Tibial artery (tissue), 4 donors: ENCODE data around the gene SMG7.

ENCODE experiments used
- DNase-seq, 2 donors: peaks; one replicate each; pipeline ENCODE4 v3.0.0-alpha.2; 2019
- H3K27ac ChIP-seq, 2 donors: fragments of 200-600 bp; sonication (generic) in 1 of 2; 1 replicate in 1 of 2; 2 replicates in 1 of 2; pipeline ENCODE4 v1.5.1; 2018 to 2019; ENCODE audit warnings: mild to moderate bottlenecking in 1 of 2
- H3K27me3 ChIP-seq, 2 donors: fragments of 200-600 bp; sonication (generic) in 1 of 2; one replicate each; pipeline versions ENCODE4 v1.5.1 to v1.6.0; 2016 to 2019
- H3K36me3 ChIP-seq, 3 donors: fragments of 200-600 bp; sonication (generic) in 2 of 3; one replicate each; pipeline ENCODE4 v1.5.1; 2016 to 2019; ENCODE audit warnings: mild to moderate bottlenecking in 2 of 3
- H3K4me1 ChIP-seq, 4 donors: fragments of 200-600 bp; sonication (generic) in 2 of 4; 1 replicate in 3 of 4; 2 replicates in 1 of 4; pipeline ENCODE4 v1.5.1; 2016 to 2019
- H3K4me3 ChIP-seq, 2 donors: fragments of 200-600 bp; sonication (generic) in 1 of 2; 1 replicate in 1 of 2; 2 replicates in 1 of 2; pipeline ENCODE4 v1.5.1; 2018 to 2019; ENCODE audit warnings: mild to moderate bottlenecking in 2 of 2
- H3K9me3 ChIP-seq, 3 donors: fragments of 200-600 bp; sonication (generic) in 1 of 3; one replicate each; pipeline ENCODE4 v1.5.1; 2016 to 2019
- CTCF ChIP-seq, 2 experiments: fragments of 200-600 bp in 1 of 2; fragments of 450-650 bp in 1 of 2; IDR thresholded peaks; one replicate each; pipeline ENCODE4 v1.5.1; 2017 to 2019; ENCODE audit warnings: antibody characterized with exemption in 2 of 2, mild to moderate bottlenecking in 1 of 2, moderate library complexity in 1 of 2
- intact Hi-C: fragments of 100-400 bp; cut with DNase I; formaldehyde crosslinking; loops from one replicate; pipeline ENCODE4 v1.15.0; 2023; ENCODE audit warnings: low total_unique reads

Gene SMG7

DNA sequence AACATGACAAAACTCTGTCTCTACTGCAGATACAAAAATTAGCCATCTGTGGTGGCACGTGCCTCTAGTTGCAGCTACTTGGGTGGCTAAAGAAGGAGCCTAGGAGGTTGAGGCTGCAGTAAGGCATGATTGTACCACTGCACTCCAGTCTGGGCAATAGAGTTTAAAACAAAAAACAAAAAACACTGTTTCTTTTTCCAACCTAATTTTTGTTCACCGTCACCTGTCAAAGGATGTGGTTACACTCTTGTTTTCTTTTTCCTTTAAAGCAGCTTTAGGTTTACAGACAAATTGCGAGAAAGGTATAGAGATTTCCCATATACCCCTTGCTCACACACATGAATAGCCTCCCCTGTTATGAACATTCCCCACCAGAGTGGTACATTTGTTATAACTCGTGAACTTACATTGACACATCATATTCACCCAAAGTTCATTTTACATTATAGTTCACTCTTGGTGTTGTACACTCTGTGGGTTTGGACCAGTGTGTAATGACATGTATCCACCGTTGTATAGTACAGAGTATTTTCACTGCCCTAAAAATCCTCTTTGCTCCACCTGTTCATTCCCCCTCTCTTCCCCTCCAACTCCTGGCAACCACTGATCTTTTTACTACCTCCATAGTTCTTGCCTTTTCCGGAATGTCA, 26.2 kb downstream of the SMG7 start:
- H3K9me3 ChIP-seq: no peaks in the 10 kb centered on the region
- TF ChIP-seq CTCF (IDR thresholded peaks at IDR 0.05): no peak
- H3K27ac ChIP-seq: no peak overlapping the region
- H3K4me1 ChIP-seq: peaks cover 0 to 5% (median 0%) of the 10 kb centered on the region in 4 donors
- no peaks in the 10 kb centered on the region for H3K27me3 ChIP-seq
- intact Hi-C loops: no loop called here
- H3K4me3 ChIP-seq: no peak overlapping the region
- no peak for DNase-seq
- no peaks in the 10 kb centered on the region for H3K36me3 ChIP-seq

DNA sequence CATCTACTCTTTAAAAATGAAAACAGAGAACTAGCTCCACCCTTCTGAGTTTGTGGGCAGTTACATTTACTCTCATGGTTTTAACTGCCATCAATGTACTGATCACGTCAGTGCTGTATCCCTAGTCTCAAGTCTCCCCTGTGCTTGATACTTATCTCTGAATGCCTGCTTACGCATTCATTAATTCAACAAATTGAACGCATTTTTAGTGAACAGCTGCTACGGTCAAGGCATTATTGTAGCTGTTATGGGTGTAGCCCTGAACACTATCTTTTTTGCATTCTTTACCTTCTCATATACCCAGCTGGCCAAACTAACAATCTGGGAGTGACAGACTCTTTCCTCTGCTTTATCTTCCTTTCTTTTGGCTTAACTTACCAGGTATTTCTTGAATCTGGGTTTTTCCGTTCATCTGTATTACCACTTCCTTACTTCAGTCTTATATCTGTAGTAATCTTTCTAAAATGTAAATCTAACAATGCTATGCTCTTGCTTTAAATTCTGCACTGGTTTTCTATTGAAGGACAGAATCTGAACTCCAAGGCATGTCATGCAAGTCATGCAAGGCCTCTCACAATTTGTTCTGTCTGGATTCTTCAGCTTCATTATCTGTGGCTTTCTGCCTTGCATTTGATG, 33.3 kb downstream of the SMG7 start:
- DNase-seq: no peak
- H3K27ac ChIP-seq: no peak overlapping the region
- H3K36me3 ChIP-seq: no peaks in the 10 kb centered on the region
- intact Hi-C loops: no loop called here
- no peaks in the 10 kb centered on the region for H3K27me3 ChIP-seq
- H3K4me3 ChIP-seq: no peak overlapping the region
- no peaks in the 10 kb centered on the region for H3K4me1 ChIP-seq
- no peak for TF ChIP-seq CTCF (IDR thresholded peaks at IDR 0.05)
- H3K9me3 ChIP-seq: no peaks in the 10 kb centered on the region

GRCh38 chr1:183506561-183506960, 34.3 kb downstream of the SMG7 start:
- H3K4me3 ChIP-seq: no peak overlapping the region
- no peaks in the 10 kb centered on the region for H3K4me1 ChIP-seq
- TF ChIP-seq CTCF (IDR thresholded peaks at IDR 0.05): no peak
- intact Hi-C loops: no loop called here
- no peaks in the 10 kb centered on the region for H3K27me3 ChIP-seq
- H3K27ac ChIP-seq: no peak overlapping the region
- DNase-seq: no peak
- H3K36me3 ChIP-seq: no peaks in the 10 kb centered on the region
- H3K9me3 ChIP-seq: no peaks in the 10 kb centered on the region

- H3K4me1 ChIP-seq: no peaks in the 10 kb centered on the region
- DNase-seq: no peak
- no peaks in the 10 kb centered on the region for H3K9me3 ChIP-seq
- H3K36me3 ChIP-seq: no peaks in the 10 kb centered on the region
- H3K4me3 ChIP-seq: no peak overlapping the region
- intact Hi-C loops: no loop called here
- H3K27me3 ChIP-seq: no peaks in the 10 kb centered on the region
- TF ChIP-seq CTCF (IDR thresholded peaks at IDR 0.05): no peak
- H3K27ac ChIP-seq: no peak overlapping the region
These were observed 36.4 kb downstream of the SMG7 start for GRCh38 chr1:183508694-183509093.

GRCh38 chr1:183512450-183512849, 40.2 kb downstream of the SMG7 start:
- Histone ChIP-seq H3K27ac (no peak overlapping the region), H3K9me3 (no peaks in the 10 kb centered on the region), H3K4me1 (peaks cover 0 to 10% (median 0%) of the 10 kb centered on the region in 4 donors), H3K27me3 (no peaks in the 10 kb centered on the region), H3K4me3 (no peak overlapping the region), H3K36me3 (peaks cover under 1 to 14% (median 2%) of the 10 kb centered on the region in 3 donors)
- TF ChIP-seq CTCF (IDR thresholded peaks at IDR 0.05): no peak
- intact Hi-C loops: no loop called here
- no peak for DNase-seq
